Measurements from ENCODE around the gene SYNPR. TPM values are rescaled to one million over a fixed set of nuclear protein-coding genes. Genes with fewer than 3 reads are reported as not detected.

SYNPR gene
- total and polyA plus RNA-seq, 7 donors = 0.16 to 1.4 (median 0.32) TPM; not detected in 2

DNA sequence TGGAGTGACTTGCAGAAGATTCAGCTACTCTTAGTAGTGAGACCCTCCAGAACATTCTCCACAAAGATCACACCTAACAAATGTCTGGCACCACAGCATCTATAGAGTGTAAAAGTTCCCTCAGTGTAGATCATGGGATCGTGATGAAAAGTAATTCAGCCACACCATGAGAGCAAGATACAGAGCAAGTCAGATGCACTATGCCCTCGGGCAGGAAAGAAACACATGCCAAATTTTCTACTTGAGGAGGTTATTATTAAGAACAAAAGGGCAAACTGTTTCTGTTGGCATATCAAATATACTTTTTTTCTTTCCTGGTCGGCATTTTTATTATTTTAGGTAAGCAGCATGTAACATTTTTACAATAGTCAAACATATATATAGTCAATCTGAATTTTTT, 329.6 kb downstream of the SYNPR start:
- Histone ChIP-seq H3K27ac (no peak overlapping the region), H3K4me3 (no peak overlapping the region), H3K4me1 (no peaks in the 10 kb centered on the region), H3K36me3 (no peaks in the 10 kb centered on the region), H3K9me3 (no peaks in the 10 kb centered on the region), H3K27me3 (no peaks in the 10 kb centered on the region)
- no peak for DNase-seq
- intact Hi-C loops (cut with DNase I) = no loop called here
- TF ChIP-seq POLR2AphosphoS5 (IDR thresholded peaks at IDR 0.05) = no peak
- no peak for TF ChIP-seq EP300 (IDR thresholded peaks at IDR 0.05)
- no peak for TF ChIP-seq POLR2A (IDR thresholded peaks at IDR 0.05)
- WGBS, 2 donors = 28 to 68% methylated on average over 3 of the region's 3 CpGs

GRCh38 chr3:63609408-63609807, 331.3 kb downstream of the SYNPR start:
- Histone ChIP-seq H3K4me1 (no peaks in the 10 kb centered on the region), H3K9me3 (no peaks in the 10 kb centered on the region), H3K4me3 (no peak overlapping the region), H3K27ac (no peak overlapping the region), H3K36me3 (no peaks in the 10 kb centered on the region), H3K27me3 (no peaks in the 10 kb centered on the region)
- intact Hi-C loops (cut with DNase I) = no loop called here
- no peak for DNase-seq
- TF ChIP-seq POLR2A (IDR thresholded peaks at IDR 0.05) (no peak), EP300 (IDR thresholded peaks at IDR 0.05) (no peak), POLR2AphosphoS5 (IDR thresholded peaks at IDR 0.05) (no peak)
- TF ChIP-seq, protein P1, sequence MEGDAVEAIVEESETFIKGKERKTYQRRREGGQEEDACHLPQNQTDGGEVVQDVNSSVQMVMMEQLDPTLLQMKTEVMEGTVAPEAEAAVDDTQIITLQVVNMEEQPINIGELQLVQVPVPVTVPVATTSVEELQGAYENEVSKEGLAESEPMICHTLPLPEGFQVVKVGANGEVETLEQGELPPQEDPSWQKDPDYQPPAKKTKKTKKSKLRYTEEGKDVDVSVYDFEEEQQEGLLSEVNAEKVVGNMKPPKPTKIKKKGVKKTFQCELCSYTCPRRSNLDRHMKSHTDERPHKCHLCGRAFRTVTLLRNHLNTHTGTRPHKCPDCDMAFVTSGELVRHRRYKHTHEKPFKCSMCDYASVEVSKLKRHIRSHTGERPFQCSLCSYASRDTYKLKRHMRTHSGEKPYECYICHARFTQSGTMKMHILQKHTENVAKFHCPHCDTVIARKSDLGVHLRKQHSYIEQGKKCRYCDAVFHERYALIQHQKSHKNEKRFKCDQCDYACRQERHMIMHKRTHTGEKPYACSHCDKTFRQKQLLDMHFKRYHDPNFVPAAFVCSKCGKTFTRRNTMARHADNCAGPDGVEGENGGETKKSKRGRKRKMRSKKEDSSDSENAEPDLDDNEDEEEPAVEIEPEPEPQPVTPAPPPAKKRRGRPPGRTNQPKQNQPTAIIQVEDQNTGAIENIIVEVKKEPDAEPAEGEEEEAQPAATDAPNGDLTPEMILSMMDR (IDR thresholded peaks at IDR 0.05) = no peak
- WGBS, 2 donors = 79 to 88% methylated on average over 7 of the region's 7 CpGs

- Histone ChIP-seq H3K27ac (no peak overlapping the region), H3K4me3 (no peak overlapping the region), H3K4me1 (no peaks in the 10 kb centered on the region), H3K9me3 (no peaks in the 10 kb centered on the region), H3K27me3 (no peaks in the 10 kb centered on the region), H3K36me3 (no peaks in the 10 kb centered on the region)
- intact Hi-C loops (cut with DNase I) = no loop called here
- DNase-seq = no peak
- WGBS, 2 donors = 93 to 95% methylated on average over 4 of the region's 4 CpGs
- no peak for TF ChIP-seq POLR2AphosphoS5 (IDR thresholded peaks at IDR 0.05)
- TF ChIP-seq EP300 (IDR thresholded peaks at IDR 0.05) = no peak
- TF ChIP-seq, protein P1 (IDR thresholded peaks at IDR 0.05) = no peak
- no peak for TF ChIP-seq POLR2A (IDR thresholded peaks at IDR 0.05)
These were observed 331.7 kb downstream of the SYNPR start for GRCh38 chr3:63609834-63610233.

DNA sequence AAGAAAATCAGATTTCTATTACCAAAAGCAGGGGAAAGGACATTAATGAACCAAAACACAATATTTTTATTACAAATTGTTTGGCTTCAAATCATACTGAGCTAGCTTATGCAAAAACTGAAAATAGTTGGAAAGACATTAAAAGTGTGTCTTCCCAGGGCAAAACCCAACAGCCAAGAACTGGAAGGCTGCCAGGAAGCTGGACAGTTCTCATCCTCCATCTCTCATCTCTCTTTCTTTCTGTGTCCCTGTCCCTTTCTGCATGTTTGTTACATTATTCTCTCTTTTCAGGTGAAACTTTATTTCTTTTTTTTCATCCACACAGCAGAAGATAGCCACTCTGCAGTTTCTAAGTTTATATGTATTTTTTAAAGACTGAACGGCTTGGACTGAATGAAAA, 333.3 kb downstream of the SYNPR start:
- intact Hi-C loops (cut with DNase I) = no loop called here
- Histone ChIP-seq H3K9me3 (no peaks in the 10 kb centered on the region), H3K36me3 (no peaks in the 10 kb centered on the region), H3K27me3 (no peaks in the 10 kb centered on the region), H3K4me3 (no peak overlapping the region), H3K27ac (no peak overlapping the region), H3K4me1 (no peaks in the 10 kb centered on the region)
- WGBS, 2 donors = 84 to 93% methylated on average over 1 of the region's 1 CpG
- DNase-seq = no peak
- no peak for TF ChIP-seq POLR2A (IDR thresholded peaks at IDR 0.05)
- TF ChIP-seq, protein P1 (IDR thresholded peaks at IDR 0.05) = no peak

DNA sequence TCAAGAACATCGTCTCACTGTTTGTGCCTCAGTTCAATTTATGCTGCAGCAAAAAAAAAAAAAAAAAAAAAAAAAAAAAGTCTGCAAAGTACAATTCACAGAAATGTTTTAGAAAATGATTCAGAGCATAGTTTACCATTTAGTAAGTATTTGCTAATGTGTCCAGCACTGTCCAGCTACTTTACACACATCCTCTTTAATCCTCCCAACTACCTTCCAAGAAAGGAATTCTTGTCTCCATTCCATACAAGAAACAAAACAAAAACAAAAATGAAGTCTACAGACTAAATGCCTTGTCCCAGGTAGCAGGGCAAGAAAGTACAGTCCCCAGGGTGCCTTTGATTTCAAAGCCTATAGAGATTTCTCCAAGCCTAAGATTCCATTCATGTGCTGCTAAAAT, 335.5 kb downstream of the SYNPR start:
- H3K36me3 ChIP-seq = no peaks in the 10 kb centered on the region
- DNase-seq = no peak
- TF ChIP-seq EP300 (IDR thresholded peaks at IDR 0.05) (no peak), POLR2A (IDR thresholded peaks at IDR 0.05) (no peak), POLR2AphosphoS5 (IDR thresholded peaks at IDR 0.05) (no peak)
- TF ChIP-seq, protein P1 (IDR thresholded peaks at IDR 0.05) = no peak
- 53 to 98% methylated on average over 1 of the region's 1 CpG for WGBS, 2 donors
- no peaks in the 10 kb centered on the region for H3K27me3 ChIP-seq
- no peak overlapping the region for H3K4me3 ChIP-seq
- no peaks in the 10 kb centered on the region for H3K4me1 ChIP-seq
- intact Hi-C loops (cut with DNase I) = no loop called here
- H3K9me3 ChIP-seq = no peaks in the 10 kb centered on the region
- H3K27ac ChIP-seq = no peak overlapping the region
